GM18511 (cell line): ENCODE measurements around the gene GP1BB.

Experiments used
- ATAC-seq: cut with Tn5 transposase; IDR thresholded peaks from one replicate; pipeline ENCODE4 v1.9.1; 2021; ENCODE audit warnings: mild to moderate bottlenecking, moderate library complexity; ENCODE audit not compliant: unreplicated experiment

The GP1BB gene

GRCh38 chr22:19764636-19765476 is 41.5 kb downstream of the GP1BB start:
- no peak for ATAC-seq

- no peak for ATAC-seq
Observed at GRCh38 chr22:19765477-19766239, 42.3 kb downstream of the GP1BB start.

GRCh38 chr22:19766240-19766510 is 42.8 kb downstream of the GP1BB start:
- ATAC-seq, result no peak

- ATAC-seq, result no peak
Observed at GRCh38 chr22:19766511-19767426, 43.4 kb downstream of the GP1BB start.

GRCh38 chr22:19767427-19768341 is 44.3 kb downstream of the GP1BB start:
- ATAC-seq, result no peak

GRCh38 chr22:19769393-19769715 is 46.0 kb downstream of the GP1BB start:
- no peak for ATAC-seq

- no peak for ATAC-seq
Observed at GRCh38 chr22:19770349-19771220, 47.2 kb downstream of the GP1BB start.

GRCh38 chr22:19772422-19772672 is 49.0 kb downstream of the GP1BB start:
- no peak for ATAC-seq

GRCh38 chr22:19772673-19773469 is 49.5 kb downstream of the GP1BB start:
- ATAC-seq, result peak; percentile 74

GRCh38 chr22:19773470-19774040 is 50.2 kb downstream of the GP1BB start:
- no peak for ATAC-seq
